PFSK-1 (cell line): ENCODE measurements around the gene ARHGAP15.

Experiments
- FOXP2 ChIP-seq: optimal IDR thresholded peaks from 2 replicates; pipeline ENCODE3; 2011; ENCODE audit warnings: borderline replicate concordance, control low read depth, inconsistent platforms; ENCODE audit not compliant: insufficient read depth; ENCODE audit errors: extremely low read length, extremely low read depth
- POLR2AphosphoS5 ChIP-seq: IDR thresholded peaks from 2 replicates; pipeline ENCODE4 v1.6.1; 2012; ENCODE audit warnings: low read depth, mild to moderate bottlenecking, control low read depth, low read length, moderate library complexity
- SIN3A ChIP-seq: IDR thresholded peaks from 2 replicates; pipeline ENCODE4 v1.6.1; 2012; ENCODE audit warnings: mild to moderate bottlenecking, low read length, moderate library complexity, borderline replicate concordance; ENCODE audit not compliant: insufficient read depth
- TAF1 ChIP-seq: IDR thresholded peaks from 2 replicates; pipeline ENCODE4 v1.6.1; 2012; ENCODE audit warnings: low read length, control low read depth, borderline replicate concordance; ENCODE audit not compliant: insufficient read depth
- TF ChIP-seq, protein P1 (sequence below), 2 experiments: IDR thresholded peaks; 2 replicates each; pipeline versions ENCODE4 v1.6.1 to v1.8.0; 2011 to 2012; ENCODE audit warnings: low read depth in 2 of 2, low read length in 2 of 2, control low read depth in 1 of 2, inconsistent platforms in 1 of 2, mild to moderate bottlenecking in 1 of 2, moderate library complexity in 1 of 2; ENCODE audit not compliant: insufficient read depth in 1 of 2

ARHGAP15 gene

DNA sequence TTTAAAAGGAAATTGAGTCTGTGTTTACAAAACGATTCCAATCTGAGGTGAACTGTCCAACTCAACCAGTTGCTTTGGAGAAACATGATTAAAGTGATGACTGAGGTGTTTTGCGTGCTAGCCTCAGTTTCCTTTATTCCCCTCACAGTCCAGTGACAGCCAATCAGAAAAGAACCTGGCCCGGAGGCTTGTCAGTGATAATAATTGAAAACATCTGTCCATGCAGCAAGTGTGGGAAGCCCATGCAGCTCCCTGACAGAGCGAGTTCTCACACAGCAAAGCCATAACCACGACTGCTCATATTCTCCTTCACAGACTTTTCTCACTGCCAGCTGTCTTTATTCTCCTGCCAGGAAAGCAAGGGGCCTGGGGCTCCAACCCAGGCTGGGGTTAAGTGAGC is 613.4 kb downstream of the ARHGAP15 start:
- TF ChIP-seq, protein P1, sequence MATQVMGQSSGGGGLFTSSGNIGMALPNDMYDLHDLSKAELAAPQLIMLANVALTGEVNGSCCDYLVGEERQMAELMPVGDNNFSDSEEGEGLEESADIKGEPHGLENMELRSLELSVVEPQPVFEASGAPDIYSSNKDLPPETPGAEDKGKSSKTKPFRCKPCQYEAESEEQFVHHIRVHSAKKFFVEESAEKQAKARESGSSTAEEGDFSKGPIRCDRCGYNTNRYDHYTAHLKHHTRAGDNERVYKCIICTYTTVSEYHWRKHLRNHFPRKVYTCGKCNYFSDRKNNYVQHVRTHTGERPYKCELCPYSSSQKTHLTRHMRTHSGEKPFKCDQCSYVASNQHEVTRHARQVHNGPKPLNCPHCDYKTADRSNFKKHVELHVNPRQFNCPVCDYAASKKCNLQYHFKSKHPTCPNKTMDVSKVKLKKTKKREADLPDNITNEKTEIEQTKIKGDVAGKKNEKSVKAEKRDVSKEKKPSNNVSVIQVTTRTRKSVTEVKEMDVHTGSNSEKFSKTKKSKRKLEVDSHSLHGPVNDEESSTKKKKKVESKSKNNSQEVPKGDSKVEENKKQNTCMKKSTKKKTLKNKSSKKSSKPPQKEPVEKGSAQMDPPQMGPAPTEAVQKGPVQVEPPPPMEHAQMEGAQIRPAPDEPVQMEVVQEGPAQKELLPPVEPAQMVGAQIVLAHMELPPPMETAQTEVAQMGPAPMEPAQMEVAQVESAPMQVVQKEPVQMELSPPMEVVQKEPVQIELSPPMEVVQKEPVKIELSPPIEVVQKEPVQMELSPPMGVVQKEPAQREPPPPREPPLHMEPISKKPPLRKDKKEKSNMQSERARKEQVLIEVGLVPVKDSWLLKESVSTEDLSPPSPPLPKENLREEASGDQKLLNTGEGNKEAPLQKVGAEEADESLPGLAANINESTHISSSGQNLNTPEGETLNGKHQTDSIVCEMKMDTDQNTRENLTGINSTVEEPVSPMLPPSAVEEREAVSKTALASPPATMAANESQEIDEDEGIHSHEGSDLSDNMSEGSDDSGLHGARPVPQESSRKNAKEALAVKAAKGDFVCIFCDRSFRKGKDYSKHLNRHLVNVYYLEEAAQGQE (IDR thresholded peaks at IDR 0.05; ENCODE audit: insufficient read depth in 1 of 2, low read depth in 2 of 2, low read length in 2 of 2) = no peak
- TF ChIP-seq SIN3A = no peak
- no peak for TF ChIP-seq TAF1
- no peak for TF ChIP-seq FOXP2
- no peak for TF ChIP-seq POLR2AphosphoS5

DNA sequence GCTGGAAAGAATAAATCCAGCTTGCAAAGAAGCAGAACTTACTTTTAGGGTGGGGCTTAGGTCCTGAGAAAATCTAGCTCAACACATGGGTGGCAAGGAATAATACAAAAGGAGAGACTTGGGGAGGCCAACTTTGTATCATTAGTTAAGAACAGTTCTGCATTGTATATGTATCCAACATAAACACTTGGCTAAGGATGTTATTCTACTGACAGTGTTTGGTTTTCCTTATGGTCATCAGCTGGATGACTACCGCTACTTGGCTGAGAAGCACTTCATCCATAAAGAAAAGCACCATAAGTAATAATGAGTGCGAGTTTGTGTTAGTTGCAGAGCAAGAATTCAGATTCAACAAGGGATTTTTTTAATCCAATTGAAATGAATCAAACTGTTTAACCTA is 614.9 kb downstream of the ARHGAP15 start:
- no peak for TF ChIP-seq FOXP2
- no peak for TF ChIP-seq POLR2AphosphoS5
- TF ChIP-seq, protein P1 (IDR thresholded peaks at IDR 0.05; ENCODE audit: insufficient read depth in 1 of 2, low read depth in 2 of 2, low read length in 2 of 2) = no peak
- no peak for TF ChIP-seq SIN3A
- TF ChIP-seq TAF1 = no peak

DNA sequence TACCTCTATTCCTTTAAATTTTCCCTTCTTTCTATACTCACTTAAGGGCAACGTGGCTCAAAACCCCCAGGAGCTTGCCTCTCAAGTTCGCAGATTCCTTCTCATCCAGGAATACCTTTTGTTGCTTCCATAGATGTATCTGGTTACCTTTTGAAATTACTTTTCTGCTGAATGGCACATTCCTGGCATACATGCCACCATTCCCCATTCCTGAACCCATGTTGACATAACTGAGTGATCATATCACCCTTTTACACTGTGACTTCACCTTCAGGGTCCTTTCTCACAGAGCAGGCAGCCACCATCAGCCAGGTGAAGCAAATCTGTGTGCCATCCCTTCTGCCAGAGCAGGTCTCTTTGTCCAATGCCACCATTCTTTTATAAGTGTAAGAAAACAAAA is 615.8 kb downstream of the ARHGAP15 start:
- TF ChIP-seq SIN3A (no peak), POLR2AphosphoS5 (no peak), TAF1 (no peak), FOXP2 (no peak)
- TF ChIP-seq, protein P1 (IDR thresholded peaks at IDR 0.05; ENCODE audit: insufficient read depth in 1 of 2, low read depth in 2 of 2, low read length in 2 of 2) = no peak

DNA sequence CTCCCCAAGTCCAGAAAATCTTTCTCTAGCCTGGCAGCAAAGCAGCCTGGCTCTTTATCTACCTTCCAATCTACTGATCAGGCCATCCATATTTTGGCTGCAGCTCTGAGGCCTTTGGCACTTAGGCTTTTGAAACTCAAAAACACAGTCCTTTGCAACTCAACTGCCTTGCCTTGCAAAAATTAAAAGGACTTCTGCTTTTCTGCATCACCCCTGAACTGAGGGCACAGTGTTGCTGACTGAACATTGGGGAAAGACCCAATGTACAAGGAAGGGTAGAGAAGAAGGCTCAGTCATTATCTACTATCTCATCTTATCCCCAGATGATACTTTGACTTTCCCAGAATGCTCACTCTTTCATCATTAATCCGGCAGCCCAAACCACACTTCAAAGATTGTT is 625.5 kb downstream of the ARHGAP15 start:
- TF ChIP-seq TAF1 (no peak), POLR2AphosphoS5 (no peak), FOXP2 (no peak), SIN3A (no peak)
- TF ChIP-seq, protein P1 (IDR thresholded peaks at IDR 0.05; ENCODE audit: insufficient read depth in 1 of 2, low read depth in 2 of 2, low read length in 2 of 2) = no peak

DNA sequence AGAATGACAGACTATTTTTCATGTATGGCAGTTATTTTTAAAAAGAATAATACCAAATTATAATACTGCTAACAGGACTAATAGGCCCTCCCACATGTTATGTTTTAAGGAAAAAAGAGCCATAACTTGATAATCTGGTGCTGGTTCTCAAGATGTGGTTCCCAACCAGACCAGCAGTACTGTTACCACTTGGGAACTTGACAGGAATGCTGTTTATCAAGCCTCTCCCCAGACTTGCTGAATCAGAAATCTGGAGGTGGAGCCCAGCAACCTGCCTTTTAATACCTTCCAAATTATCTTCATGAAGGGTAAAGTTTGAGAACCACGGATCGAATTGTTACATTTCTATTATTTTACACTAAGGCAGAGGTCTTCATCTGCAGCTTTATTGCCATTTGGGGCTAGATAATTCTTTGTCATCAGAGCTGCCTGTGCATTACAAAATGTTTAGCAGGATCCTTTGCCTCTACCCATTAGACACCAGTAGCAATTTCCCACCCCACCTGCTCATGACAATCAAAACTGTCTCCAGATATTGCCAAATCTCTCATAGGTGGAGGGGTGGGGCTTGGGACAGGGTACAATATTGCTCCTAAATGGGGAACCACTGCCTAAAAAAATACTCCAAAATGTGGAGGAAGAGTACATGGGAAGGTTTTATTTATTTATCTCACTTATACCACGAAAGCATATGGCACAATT is 629.6 kb downstream of the ARHGAP15 start:
- no peak for TF ChIP-seq TAF1
- no peak for TF ChIP-seq FOXP2
- no peak for TF ChIP-seq POLR2AphosphoS5
- TF ChIP-seq SIN3A = no peak
- TF ChIP-seq, protein P1 (IDR thresholded peaks at IDR 0.05; ENCODE audit: insufficient read depth in 1 of 2, low read depth in 2 of 2, low read length in 2 of 2) = no peak
